ENCODE results near the gene CDC34.

CDC34 gene

GRCh38 chr19:543910-544608, 12.5 kb downstream of the CDC34 start, which contains the start of gene GZMM:
GZMM (plus strand) TSS chr19:544053; CDS start chr19:544072, 19 bp downstream.
- no peak for DNase-seq

DNA sequence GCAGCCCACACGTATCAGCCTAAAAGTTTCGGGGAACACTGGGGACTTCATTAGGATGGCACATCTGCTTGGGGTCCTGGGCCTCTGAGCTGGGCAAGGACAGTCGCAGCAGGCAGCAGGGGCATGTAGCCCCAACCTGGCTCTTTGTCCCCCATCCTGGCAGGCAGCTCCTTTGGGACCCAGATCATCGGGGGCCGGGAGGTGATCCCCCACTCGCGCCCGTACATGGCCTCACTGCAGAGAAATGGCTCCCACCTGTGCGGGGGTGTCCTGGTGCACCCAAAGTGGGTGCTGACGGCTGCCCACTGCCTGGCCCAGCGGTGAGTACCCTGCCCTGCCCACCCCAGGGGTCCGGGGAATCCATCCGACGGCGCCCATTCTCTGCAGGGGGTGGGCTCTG, 15.6 kb downstream of the CDC34 start:
- DNase-seq: no peak

DNA sequence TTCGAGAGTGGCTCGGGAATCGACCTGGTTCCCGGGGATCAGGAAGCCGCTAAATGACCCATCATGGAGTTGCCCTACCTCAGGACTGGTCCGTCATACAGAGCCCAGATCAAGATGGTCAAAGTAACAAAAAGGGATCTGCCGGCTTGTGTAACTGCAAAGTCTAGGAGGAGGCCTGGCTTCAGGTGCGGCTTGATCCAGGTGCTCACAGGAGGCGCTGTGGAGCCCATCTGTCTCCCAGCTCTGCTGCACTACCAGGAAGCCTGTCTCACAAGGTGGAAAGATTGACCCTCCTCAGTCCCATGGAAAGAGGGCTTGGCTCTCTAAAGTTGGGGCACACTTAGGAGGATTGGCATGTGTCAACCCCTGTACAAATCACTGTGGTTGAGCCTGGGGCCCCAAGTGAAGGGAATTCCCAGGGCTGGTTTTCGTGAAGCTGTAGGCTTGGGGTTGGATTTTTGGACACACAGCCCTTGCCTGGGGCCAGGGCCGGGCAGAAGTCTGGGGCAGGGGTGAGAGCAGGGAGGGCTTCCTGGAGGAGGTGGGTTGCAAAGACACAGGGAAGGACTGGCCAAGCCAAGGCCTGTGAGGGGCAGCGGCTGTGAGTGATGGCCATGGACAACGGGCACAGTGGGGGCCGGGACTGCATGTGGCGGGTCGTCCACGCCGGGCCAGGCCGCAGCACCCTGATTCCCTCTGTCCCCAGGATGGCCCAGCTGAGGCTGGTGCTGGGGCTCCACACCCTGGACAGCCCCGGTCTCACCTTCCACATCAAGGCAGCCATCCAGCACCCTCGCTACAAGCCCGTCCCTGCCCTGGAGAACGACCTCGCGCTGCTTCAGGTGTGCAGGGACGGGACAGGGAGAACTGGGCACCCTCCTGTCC, 16.5 kb downstream of the CDC34 start:
- no peak for DNase-seq

DNA sequence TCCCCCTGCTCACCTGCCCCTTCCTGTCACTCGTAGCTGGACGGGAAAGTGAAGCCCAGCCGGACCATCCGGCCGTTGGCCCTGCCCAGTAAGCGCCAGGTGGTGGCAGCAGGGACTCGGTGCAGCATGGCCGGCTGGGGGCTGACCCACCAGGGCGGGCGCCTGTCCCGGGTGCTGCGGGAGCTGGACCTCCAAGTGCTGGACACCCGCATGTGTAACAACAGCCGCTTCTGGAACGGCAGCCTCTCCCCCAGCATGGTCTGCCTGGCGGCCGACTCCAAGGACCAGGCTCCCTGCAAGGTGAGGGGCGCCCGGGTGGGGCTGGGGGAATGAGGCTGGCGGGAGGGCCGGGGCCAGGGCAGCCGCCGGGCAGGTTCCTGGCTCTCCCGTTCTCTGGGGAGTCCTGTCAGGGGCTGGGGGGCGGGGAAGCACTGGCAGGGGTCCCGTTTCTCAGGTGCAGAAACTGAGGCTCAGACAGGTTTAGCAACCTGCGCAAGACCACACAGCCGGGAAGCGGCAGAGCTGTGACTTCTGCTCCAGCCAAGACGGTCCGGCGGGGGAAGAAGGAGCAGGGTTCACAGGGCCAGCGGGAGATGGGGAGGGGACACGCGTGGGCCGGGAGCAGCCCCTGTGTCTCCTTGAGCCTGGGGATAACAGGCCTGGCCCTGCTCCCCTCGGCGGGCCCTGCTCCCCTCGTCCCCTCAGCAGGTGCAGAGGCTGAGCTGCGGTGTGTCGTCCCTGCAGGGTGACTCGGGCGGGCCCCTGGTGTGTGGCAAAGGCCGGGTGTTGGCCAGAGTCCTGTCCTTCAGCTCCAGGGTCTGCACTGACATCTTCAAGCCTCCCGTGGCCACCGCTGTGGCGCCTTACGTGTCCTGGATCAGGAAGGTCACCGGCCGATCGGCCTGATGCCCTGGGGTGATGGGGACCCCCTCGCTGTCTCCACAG, 17.6 kb downstream of the CDC34 start:
- no peak for DNase-seq

GRCh38 chr19:554817-555216, 23.3 kb downstream of the CDC34 start:
- no peak for DNase-seq

- no peak for DNase-seq
Observed at GRCh38 chr19:555474-555808, 23.9 kb downstream of the CDC34 start.

DNA sequence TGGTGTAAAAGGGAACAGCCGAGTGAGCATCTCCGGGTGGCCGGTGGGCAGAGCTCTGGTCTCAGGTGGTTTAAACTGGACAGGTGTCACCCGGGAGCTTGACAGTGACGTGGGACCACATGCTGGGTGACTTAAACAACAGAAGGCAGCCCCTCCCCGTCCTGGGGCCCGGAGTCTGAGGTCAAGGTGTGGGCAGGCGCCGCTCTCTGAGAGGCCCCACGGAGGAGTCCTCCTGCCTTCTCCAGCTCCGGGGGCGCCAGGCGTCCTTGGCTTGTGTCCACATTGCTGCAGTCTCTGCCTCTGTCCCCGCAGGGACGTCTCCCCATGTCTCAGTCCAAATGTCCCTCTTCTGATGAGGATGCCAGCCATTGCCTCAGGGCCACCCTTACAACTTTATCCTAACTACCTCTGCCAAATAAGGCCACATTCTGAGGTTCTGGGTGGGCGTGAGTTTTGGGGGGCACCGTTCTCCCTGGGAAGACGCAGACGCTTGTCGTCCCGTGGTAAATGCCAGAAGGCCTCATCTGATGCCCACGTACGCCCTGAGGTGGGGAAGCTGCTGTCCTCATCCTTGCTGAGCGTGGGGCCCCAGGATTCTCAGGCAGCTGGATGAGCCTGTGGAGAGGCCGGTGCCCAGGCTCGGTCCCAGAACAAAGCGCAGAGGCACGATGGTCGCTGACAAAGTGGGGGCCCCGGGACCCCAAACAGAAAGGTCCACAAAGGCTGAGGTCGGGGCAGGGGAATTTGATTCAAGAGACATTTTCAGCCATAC, 25.2 kb downstream of the CDC34 start:
- no peak for DNase-seq

DNA sequence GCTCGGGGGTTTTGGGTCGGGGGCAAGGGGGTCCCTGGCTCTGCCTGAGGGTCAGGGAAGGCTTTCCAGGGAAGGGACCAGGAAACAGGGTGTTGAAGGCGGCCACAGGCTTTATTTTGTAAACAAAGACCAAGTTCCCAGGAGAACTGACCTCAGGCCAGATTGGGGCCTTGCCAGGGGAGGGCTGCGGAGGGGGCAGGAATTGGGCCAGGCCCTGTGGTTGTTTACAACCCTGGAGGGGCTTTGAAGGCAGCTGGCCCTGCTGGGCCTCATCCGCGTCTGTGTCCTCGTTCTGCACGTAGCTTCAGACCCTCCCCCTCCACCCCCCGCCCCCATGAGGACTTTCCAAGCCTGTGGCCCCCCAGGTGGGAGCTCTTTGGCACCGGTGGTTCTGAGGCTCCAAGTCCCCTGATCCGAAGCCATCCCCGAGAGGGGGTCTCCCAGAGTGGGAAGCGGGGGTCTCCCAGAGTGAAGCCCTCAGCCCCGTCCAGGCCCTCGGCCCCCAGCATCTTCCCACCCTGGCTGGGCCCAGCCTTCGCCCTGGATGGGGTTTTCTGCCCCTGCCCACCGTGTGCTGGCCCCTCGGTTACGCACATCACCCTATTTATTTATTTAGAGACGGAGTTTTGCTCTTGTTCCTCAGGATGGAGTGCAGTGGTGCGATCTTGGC, 27.3 kb downstream of the CDC34 start:
- DNase-seq: no peak

GRCh38 chr19:560121-560520, 28.6 kb downstream of the CDC34 start:
- no peak for DNase-seq

GRCh38 chr19:566403-566802, 34.8 kb downstream of the CDC34 start:
- no peak for DNase-seq

DNA sequence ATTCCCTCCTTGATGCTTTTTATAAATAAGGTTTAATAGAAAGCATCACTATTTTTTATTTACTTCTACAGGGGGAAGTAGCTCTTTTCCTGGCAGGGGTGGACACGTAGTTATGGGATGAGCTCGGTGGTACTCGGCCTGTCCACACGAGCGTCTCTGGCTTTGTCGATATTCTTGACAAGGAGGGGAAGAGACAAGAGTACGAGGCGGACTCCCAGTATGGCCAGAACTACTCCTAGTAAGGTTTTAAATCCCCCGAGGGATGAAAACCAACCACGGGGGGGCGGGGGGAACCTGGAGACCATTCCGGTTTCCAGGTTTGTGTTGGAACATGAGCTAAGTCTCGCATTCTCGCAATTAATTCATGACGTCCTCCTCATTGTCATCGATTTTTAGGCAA, 35.3 kb downstream of the CDC34 start:
- no peak for DNase-seq

GRCh38 chr19:567296-567900, 35.8 kb downstream of the CDC34 start:
- no peak for DNase-seq

GRCh38 chr19:570251-570686, 38.7 kb downstream of the CDC34 start:
- DNase-seq: no peak

- peak; percentile 71 for DNase-seq
Observed at GRCh38 chr19:570937-571565, 39.5 kb downstream of the CDC34 start.

GRCh38 chr19:571566-571974, 40.0 kb downstream of the CDC34 start:
- DNase-seq: peak; percentile 47

DNA sequence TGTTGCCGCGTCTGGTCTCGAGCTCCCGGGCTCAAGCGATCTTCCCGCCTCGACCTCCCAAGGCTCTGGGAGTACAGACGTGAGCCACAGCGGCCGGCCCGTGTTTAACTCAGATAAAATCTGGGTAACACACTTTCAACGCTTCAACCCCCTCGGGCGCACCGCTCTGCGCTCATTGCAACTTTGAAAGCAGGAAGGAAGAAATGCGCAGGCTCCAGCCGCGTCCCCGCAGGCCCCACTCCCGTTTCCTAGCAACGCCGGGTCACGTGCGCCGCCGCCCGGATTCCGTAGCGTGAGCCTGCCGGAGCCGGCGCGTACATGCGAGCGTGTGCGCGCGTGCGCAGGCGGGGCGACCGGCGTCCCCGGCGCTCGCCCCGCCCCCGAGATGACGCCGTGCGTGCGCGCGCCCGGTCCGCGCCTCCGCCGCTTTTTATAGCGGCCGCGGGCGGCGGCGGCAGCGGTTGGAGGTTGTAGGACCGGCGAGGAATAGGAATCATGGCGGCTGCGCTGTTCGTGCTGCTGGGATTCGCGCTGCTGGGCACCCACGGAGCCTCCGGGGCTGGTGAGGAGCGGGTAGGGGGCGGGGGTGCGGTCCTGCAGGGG, 40.7 kb downstream of the CDC34 start, which contains the start of gene BSG:
BSG (plus strand) TSS at position 457 of the 603 bp plus-strand sequence; CDS start at position 496, 39 bp downstream.
- DNase-seq: peak; percentile 92

DNA sequence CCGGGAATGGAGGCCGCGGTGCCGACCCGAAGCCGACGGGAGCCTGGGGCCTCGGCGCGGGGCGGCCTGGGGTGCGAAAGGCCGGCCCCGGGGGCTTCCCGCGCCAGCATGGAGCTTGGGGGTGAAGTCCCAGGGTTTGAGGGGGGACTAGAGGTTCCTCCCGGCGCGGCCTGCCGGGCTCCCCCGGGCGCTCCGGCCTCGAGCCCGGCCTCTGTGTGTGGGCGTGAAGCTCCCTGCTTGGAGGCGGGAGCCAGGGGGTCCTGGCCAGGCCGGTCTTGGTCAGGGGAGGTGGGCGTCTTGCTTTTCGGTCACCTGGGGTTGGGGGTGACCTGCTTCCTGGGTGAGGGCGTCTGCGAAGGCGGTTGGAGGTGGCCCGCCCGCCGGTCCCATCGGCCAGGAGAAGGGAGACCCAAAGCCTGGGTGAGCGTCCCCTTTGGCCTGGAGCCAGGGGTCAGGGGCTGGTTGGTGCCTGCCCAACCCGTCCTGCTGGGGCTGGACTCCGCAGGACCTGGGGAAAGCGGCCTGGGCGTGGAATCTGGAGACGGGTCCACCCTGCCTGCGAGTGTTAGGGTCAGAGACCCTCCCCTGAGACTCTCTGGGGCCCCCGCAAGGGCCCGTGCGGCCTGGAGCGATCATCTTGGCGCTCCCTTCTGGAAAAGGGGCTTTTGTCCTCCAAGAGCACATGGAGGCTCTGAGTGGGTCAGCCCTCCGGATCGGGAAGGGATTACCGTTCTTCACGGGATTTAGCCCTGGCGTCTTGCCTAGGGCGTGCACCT, 41.4 kb downstream of the CDC34 start:
- no peak for DNase-seq

- no peak for DNase-seq
Observed at GRCh38 chr19:573519-573825, 41.9 kb downstream of the CDC34 start.
